GM18867 (cell line): ENCODE data around the gene ZNF516.
A peak's percentile ranks its signal among the peaks of the same experiment; 100 is the strongest.

Source experiments
- ATAC-seq: cut with Tn5 transposase; IDR thresholded peaks from one replicate; pipeline ENCODE4 v1.9.1; 2021; ENCODE audit warnings: mild to moderate bottlenecking, moderate library complexity; ENCODE audit not compliant: unreplicated experiment

Gene ZNF516

GRCh38 chr18:76368976-76369375 is 126.1 kb downstream of the ZNF516 start:
- no peak for ATAC-seq

DNA sequence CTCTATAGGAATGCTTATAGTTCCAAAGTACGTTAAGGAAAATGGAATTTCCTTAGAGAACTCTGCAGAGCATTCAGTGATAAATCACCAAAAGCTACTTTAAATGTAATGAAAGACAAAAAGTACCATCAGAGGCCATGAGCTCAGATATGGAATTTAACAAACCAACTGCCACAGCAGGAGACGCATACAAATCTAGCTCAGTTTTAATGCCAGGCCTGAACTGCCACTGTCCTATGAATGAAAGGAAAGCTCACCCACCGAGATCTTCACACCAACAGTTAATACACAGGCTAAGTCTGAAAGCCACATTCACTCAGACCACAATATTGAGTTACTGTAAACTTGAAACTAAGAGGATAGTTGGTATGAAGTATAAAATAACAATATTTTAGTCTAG is 126.8 kb downstream of the ZNF516 start:
- ATAC-seq = no peak

GRCh38 chr18:76367168-76368125 is 127.6 kb downstream of the ZNF516 start:
- ATAC-seq = no peak

DNA sequence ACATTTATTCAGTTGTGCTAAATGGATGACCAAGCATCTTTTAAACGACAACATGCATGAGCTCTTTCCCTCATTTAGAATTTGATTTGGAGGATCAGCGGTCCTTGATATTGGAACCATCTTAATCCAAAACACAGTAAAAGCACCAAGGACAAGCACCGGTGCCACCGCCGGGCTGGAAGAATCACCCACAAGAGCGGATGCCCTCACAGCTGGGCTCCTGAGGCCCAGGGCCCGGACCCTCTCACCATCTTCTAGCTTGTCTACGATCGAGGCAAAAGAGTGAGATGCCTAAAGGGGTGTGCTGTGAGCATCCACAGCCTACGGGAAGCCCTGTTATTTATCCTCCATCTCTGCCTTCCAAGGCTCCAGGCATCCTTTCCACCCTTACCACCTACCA is 129.5 kb downstream of the ZNF516 start:
- no peak for ATAC-seq

DNA sequence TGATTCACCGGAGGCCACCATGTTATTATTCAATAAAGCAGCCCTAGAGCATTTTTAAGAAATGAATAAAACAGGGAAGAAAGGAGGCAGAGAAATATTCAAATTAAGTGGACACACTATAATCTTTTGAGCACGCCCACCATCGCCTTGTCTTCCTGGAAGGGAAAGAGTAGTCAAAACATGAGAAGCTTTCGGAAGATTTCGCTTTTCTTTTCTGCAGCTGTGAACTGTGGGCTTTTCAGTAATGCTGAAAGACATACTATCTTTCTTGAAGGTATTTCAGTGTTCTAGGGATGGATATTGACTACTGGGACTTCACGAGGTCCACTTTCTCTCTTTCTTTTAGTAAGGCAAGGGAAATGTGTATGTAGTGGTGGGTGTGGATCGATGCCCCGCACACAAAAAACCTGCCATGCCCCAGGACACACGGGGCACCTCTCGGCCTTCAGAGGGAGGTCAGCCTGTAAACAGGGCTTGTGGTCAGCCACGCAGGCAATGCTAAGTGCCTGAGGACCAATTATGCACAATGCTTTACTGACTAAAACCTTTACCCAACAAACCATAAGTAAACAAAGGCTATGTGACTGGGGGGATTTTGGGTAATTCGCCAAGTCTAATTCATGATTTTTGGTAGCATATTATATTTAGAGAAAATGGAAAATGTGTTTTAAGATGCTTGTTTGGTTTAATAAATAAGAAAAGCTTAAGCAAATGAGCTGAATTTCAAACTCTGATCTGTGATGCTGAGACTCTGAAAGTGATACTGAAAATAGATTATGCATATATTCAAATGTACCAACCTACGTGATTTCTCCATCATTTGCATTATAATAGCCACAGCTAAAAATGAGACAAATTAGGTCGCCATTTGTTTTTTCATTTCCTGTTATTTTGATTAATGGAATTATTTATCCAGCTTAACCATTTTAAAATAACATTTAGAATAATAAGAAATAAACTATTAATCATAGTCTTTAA is 130.5 kb downstream of the ZNF516 start:
- ATAC-seq = peak; percentile 89

DNA sequence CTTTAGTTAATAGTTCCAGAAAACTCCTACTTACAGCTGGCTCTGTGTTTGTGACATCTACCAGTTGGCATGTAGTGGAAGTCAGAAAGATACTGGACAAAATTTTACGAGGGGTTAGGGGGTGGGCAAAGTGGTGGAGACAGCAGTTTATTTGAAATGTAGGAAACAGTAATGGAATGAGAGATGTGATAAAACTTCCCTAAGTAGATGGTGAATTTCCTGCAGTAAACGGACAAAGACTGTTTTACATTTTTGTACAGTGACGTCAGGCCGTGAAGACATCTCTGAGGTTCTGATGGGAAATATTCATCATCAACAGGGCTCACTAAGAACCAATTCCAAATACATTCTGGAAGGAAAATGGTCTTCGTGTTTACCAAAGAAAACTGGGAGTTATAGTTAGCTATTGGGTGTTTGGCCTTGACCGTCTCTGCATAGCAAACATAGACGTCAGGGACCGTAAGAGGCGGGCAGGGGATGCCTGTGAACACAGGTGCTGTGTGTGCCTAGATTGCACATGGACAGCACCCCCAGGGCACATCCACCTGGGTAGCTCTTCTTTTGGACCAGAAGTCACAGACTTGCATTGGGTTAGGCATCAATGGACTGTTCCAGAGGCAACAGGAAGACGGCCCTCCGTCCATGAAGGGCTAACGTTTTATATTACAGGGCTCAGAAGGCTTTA is 131.5 kb downstream of the ZNF516 start:
- ATAC-seq = no peak

DNA sequence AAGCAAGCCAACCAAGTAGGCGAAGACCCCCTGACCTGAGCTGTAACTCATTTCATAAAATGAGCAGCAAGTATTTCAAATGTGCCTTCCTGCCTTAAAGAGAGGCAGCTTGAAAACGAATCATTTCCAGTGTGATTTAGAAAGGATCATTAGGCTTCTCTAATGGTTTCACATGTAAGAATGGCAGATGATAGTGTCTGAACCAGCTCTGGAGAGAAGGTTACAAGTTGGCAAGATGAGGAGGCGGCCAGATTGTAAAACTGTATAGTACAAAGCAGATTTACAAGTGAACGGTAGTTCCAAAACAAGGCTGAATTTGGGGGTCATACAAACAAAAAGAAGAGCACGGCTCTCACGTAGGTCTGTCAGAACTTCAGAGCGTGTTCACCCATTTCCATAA is 132.4 kb downstream of the ZNF516 start:
- no peak for ATAC-seq

- ATAC-seq = no peak
These were observed 133.8 kb downstream of the ZNF516 start for GRCh38 chr18:76361219-76361618.

- no peak for ATAC-seq
These were observed 135.1 kb downstream of the ZNF516 start for GRCh38 chr18:76359909-76360308.

DNA sequence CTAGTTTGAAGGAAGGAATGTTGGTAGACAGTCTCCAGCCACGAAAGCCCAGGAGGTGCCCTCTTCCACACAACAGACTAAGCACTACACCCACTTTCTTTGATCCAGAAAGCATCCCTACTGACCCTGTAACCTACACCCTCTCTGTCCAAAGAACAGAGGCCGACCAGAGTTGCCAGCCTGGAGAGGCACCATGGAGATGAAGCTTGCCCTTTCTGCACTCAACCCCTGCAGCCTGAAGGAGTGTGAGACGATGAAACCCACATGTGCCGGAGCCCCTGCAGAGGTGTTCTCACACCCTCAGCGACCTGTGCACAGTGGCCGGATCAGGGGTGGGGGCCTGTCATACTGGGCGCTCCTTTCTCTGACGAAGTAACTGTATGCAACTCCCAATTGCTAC is 136.3 kb downstream of the ZNF516 start:
- no peak for ATAC-seq

GRCh38 chr18:76357585-76358260 is 137.3 kb downstream of the ZNF516 start:
- ATAC-seq = no peak

DNA sequence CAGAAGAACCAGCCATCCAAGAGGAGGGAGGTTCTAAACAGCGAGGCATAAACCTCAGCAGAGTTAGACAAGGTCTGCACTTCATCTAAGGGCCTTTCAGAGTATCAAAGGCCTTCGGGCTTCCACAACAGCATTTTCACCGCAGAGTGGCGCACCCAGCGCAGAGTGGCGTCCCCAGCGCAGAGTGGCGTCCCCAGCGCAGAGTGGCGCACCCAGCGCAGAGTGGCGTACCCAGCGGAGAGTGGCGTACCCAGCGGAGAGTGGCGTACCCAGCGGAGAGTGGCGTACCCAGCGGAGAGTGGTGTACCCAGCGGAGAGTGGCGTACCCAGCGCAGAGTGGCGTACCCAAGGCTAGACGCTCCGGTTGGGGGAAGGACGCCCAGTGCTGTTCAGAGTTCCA is 137.9 kb downstream of the ZNF516 start:
- ATAC-seq = no peak

- no peak for ATAC-seq
These were observed 138.4 kb downstream of the ZNF516 start for GRCh38 chr18:76356666-76357065.

- no peak for ATAC-seq
These were observed 140.7 kb downstream of the ZNF516 start for GRCh38 chr18:76354348-76354747.

GRCh38 chr18:76353500-76353899 is 141.5 kb downstream of the ZNF516 start:
- no peak for ATAC-seq

DNA sequence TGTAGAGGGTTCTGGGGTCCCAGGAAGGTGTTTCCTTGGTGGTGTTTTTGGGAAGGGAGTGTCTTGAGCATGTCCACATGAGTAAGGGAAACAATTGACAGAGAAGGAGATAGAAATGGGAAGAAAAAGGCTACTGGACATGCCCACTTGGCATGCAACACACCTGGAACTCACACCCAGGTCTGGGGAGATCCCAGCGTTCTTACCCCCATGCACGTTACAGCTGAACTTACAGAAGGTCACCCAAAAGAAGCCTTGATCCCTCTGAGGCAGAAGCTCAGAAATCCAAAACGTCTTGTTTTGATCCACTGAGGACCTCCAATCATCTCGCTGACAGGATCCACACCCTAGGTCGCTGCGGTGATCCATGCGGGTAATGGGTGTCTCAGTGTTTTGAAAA is 142.0 kb downstream of the ZNF516 start:
- ATAC-seq = no peak

DNA sequence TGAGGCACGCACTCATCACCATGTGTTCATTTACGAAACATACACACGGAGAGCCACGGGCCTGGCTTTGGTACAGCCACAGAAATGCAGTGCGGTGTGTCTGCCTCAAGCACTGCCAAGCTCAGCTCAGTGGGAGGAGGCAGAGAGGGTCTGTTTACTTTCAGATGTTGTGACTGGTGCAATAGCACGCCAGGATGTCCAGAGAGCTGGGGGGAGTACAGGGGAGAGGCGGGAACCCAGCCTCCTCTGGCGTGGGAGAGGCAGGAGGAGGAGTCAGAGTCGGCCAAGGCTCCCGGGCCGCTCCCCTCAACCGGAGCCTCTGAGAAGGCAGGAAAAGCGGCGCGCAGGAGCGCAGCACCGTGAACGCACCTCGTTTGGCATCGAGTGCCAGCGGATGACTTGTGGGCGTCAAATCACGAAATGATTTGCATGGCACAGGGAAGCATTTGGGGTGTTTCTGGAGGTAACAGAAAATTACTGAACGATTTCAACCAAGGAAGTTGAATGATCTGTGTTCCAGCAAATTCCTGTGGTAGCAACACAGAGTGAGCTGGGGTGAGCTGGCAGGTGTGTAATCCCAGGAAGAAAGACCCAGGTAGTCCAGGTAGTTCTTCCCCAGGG is 143.0 kb downstream of the ZNF516 start:
- no peak for ATAC-seq

DNA sequence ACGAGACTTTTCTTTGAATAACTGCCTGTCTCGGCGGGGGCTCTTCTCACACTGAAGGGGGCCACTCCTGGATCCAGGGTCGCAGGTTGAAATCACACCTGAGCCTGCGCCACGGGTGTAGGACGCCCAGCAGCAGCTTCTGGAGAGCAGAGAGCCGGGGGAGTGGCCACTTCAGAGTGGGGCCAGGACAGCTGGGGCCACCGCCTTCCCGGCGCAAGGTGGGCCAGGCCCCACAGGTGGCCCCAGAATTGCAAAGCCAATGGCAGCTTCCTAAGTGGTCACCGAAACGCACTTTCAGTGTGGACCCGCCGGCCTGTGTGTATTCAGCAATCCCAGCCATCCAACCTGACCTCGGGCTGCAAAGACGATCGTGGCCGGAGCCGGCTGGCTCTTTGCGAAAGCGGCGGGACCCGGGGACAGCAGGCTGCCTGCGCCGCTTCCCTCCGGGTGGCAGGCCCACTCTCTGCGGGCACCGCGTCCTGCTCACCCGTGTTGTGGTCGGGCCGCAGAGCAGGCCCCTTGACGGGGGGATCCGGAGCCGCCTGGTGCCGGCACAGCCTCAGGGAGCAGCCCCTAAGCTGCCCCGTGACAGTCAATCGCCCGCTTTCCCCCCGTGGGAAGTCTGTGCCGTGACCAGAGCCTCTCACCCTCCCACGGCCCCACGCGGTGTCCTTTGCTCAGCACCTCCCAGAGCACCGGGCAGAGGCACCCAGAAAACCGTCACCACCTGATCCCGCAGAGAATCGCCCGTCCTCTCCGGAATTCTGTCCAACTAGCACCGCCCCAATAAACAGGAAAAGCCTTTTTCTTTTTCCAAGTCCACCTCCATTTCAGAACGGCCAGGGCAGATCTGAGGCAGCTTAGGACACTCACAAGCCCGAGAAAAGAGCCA is 144.7 kb downstream of the ZNF516 start:
- no peak for ATAC-seq
